Measurements from ENCODE around the gene KPNA6. TPM values are rescaled to one million over a fixed set of nuclear protein-coding genes. Genes with fewer than 3 reads are reported as not detected.

KPNA6 gene
- total and polyA plus RNA-seq, 2 of the 13 experiments (the other 11 are each of a cell fraction or from before 2014, with no cell fraction given), result 22.0 to 47.5 TPM

GRCh38 chr1:32159189-32159588 lies 51.3 kb downstream of the KPNA6 start:
- intact Hi-C loops (cut with micrococcal nuclease; ENCODE audit: unreplicated experiment) (no loop called here), in situ Hi-C loops (cut with HindIII; ENCODE audit: extremely low pct_ligation_motif_present, low pct_unique_long_range_greater_than_20kb) (no loop called here)
- no peak overlapping the region for H3K4me3 ChIP-seq (replicated peaks in 1 of 3; ENCODE audit: insufficient read depth in 1 of 3, low read depth in 2 of 3, low read length in 3 of 3)
- no peak overlapping the region for H3K9ac ChIP-seq (ENCODE audit: insufficient read depth, low read depth, low read length)
- H4K20me1 ChIP-seq (ENCODE audit: insufficient read depth, low read length), result no peaks in the 10 kb centered on the region
- TF ChIP-seq ZBTB7A (CRISPR knock-in tag; IDR thresholded peaks at IDR 0.05) (no peak), MBNL3 (CRISPR knock-in tag; conservative IDR thresholded peaks at IDR 0.05) (no peak), POLR2AphosphoS5 (IDR thresholded peaks at IDR 0.05; ENCODE audit: low read depth, low read length) (no peak), PLSCR1 (CRISPR knock-in tag; IDR thresholded peaks at IDR 0.05; ENCODE audit: borderline replicate concordance) (no peak), GPN1 (CRISPR knock-in tag; IDR thresholded peaks at IDR 0.05; ENCODE audit: borderline replicate concordance) (no peak), GFI1 (CRISPR knock-in tag; IDR thresholded peaks at IDR 0.05; ENCODE audit: borderline replicate concordance) (no peak), ZNF891 (CRISPR knock-in tag; IDR thresholded peaks at IDR 0.05) (no peak), KDM6A (CRISPR knock-in tag; IDR thresholded peaks at IDR 0.05; ENCODE audit: low read depth) (no peak), ZNF44 (CRISPR knock-in tag; IDR thresholded peaks at IDR 0.05) (no peak), MIER3 (CRISPR knock-in tag; IDR thresholded peaks at IDR 0.05; ENCODE audit: borderline replicate concordance) (no peak), ZNF776 (CRISPR knock-in tag; IDR thresholded peaks at IDR 0.05) (no peak), ARNT2 (CRISPR knock-in tag; IDR thresholded peaks at IDR 0.05; ENCODE audit: low read depth) (no peak), MYC (CRISPR knock-in tag; IDR thresholded peaks at IDR 0.05; ENCODE audit: borderline replicate concordance) (no peak), ARID5B (CRISPR knock-in tag; IDR thresholded peaks at IDR 0.05) (no peak), PLRG1 (conservative IDR thresholded peaks at IDR 0.05) (no peak), ZNF558 (CRISPR knock-in tag; IDR thresholded peaks at IDR 0.05; ENCODE audit: borderline replicate concordance) (no peak), ZNF761 (CRISPR knock-in tag; conservative IDR thresholded peaks at IDR 0.05) (no peak), AHR (CRISPR knock-in tag; IDR thresholded peaks at IDR 0.05) (no peak), KDM4B (CRISPR knock-in tag; IDR thresholded peaks at IDR 0.05) (no peak)
- TF ChIP-seq, protein P1, sequence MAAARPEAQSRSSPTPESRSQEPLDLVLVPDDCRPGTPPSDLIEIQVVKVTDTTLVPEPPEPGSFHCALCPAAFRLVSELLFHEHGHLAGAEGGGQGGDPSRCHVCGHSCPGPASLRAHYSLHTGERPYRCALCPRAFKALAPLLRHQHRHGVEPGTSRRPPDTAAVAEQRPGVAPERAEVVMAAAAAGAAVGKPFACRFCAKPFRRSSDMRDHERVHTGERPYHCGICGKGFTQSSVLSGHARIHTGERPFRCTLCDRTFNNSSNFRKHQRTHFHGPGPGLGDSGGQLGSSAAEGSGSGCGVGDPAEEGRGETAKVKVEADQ (CRISPR knock-in tag; IDR thresholded peaks at IDR 0.05; ENCODE audit: borderline replicate concordance), result no peak
- no TSS peak for BruUV-seq (replicated peaks)
- H3K79me2 ChIP-seq (ENCODE audit: insufficient read depth, low read length), result peaks cover 4% of the 10 kb centered on the region
- H3K27ac ChIP-seq (ENCODE audit: extremely low read length, insufficient read depth, low read length), result no peak overlapping the region
- no peaks in the 10 kb centered on the region for H3K4me1 ChIP-seq (ENCODE audit: insufficient read depth, low read length)
- H2AFZ ChIP-seq (ENCODE audit: low read length), result no peak overlapping the region
- no peak for DNase-seq (ENCODE audit: low spot score)
- WGBS (ENCODE audit: low lambda C conversion rate), result 78% methylated on average over 3 of the region's 3 CpGs
- POLR2A ChIA-PET, result no interaction called here
- no peak overlapping the region for H3K4me2 ChIP-seq (ENCODE audit: low read depth, low read length)
- no peaks in the 10 kb centered on the region for H3K27me3 ChIP-seq (ENCODE audit: control insufficient read depth in 1 of 2, insufficient read depth in 2 of 2, low read length in 2 of 2)
- no peak for FAIRE-seq
- H3K36me3 ChIP-seq (replicated peaks in 1 of 2; ENCODE audit: control insufficient read depth in 1 of 2, insufficient read depth in 2 of 2, low read length in 2 of 2), result peaks cover 21 to 79% of the 10 kb centered on the region in 2 experiments; a peak in 4 of 5 replicates
- ATAC-seq, result no peak
- CTCF ChIA-PET (ENCODE audit: low intra/inter-chr PET ratio, low total read pairs), result no interaction called here
- H3K9me3 ChIP-seq (ENCODE audit: low read length), result no peaks in the 10 kb centered on the region
